ENCODE data around the gene LBP.
A peak's percentile ranks its signal among the peaks of the same experiment; 100 is the strongest.

Gene LBP

DNA sequence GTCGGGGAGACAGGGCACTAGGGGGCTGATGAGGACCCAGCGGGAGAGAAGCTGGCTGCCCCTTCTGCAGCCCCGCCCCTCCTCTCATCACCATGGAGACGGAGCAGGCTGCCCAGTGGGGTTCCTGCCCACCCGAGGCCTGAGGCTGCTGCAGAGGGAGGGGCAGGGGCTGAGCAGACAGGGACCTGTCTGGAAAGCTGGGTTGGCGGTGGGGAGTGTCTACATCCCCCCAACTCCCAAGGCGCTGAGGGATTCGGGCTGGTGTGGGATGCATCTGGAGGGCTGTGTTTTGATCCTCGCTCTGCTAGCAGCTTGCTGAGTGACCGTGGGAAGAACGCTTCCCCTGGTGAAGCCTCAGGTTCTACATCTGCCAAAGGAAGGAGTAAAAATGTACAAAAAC is 43.5 kb upstream of the LBP start:
- TF ChIP-seq, protein P1, sequence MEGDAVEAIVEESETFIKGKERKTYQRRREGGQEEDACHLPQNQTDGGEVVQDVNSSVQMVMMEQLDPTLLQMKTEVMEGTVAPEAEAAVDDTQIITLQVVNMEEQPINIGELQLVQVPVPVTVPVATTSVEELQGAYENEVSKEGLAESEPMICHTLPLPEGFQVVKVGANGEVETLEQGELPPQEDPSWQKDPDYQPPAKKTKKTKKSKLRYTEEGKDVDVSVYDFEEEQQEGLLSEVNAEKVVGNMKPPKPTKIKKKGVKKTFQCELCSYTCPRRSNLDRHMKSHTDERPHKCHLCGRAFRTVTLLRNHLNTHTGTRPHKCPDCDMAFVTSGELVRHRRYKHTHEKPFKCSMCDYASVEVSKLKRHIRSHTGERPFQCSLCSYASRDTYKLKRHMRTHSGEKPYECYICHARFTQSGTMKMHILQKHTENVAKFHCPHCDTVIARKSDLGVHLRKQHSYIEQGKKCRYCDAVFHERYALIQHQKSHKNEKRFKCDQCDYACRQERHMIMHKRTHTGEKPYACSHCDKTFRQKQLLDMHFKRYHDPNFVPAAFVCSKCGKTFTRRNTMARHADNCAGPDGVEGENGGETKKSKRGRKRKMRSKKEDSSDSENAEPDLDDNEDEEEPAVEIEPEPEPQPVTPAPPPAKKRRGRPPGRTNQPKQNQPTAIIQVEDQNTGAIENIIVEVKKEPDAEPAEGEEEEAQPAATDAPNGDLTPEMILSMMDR (IDR thresholded peaks at IDR 0.05; ENCODE audit: borderline replicate concordance, control extremely low read depth, extremely low read depth, insufficient read depth, missing control alignments) = no peak
- DNase-seq (ENCODE audit: low spot score) = no peak
- in situ Hi-C loops (cut with MboI; ENCODE audit: low sequenced_read_pairs, unreplicated experiment) = no loop called here

DNA sequence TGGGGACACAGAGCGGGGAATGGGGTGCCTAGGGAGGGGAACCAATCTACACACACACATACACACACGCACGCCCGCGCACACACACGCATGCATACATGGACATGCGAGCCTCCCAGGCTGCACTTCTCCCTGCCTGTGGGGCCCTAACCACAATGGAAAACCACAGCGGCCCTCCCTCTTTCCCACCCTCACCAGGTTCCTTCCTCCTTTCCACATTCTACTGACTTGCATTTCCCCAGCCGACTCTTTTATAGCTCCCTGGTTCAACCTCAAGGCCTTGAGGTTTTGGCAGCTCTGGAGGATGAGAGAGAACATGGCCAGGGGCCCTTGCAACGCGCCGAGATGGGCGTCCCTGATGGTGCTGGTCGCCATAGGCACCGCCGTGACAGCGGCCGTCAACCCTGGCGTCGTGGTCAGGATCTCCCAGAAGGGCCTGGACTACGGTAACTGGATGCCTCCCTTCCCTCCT is 42.3 kb upstream of the LBP start, which contains the start of gene BPI:
TSS of gene BPI (plus strand) at position 249 of the 472 bp plus-strand sequence. CDS start at position 317, 68 bp downstream.
- TF ChIP-seq, protein P1 (IDR thresholded peaks at IDR 0.05; ENCODE audit: borderline replicate concordance, control extremely low read depth, extremely low read depth, insufficient read depth, missing control alignments) = no peak
- in situ Hi-C loops (cut with MboI; ENCODE audit: low sequenced_read_pairs, unreplicated experiment) = no loop called here
- DNase-seq (ENCODE audit: low spot score) = peak; percentile 25

DNA sequence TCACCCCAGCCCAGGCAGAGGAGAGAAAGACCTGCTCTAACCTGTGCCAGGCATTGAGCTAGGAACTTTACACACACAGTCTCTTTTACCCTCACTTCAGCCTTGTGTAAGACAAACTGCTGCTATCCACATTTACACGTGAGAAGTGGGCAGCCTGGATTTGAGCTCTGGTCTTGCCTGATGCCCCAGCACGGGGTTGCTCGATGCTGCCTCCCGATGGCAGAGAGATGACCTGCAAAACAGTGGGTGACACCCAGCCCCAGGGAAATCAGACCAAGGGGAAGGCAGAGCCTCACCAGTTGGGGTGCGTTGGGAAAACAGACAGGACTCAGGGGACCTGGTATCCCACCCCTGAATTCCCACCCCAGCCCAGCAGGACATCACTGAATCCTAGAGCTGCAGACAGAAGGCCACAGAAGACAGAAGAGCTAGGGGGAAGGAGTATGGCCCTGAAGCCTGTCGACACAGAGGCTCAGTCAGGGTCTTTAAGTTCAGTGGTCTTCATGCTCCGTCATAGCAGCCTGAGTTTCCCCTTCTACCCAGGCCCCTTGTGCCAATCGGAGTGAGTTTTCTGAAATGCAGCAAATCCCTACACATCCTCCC is 41.3 kb upstream of the LBP start:
- TF ChIP-seq, protein P1 (IDR thresholded peaks at IDR 0.05; ENCODE audit: borderline replicate concordance, control extremely low read depth, extremely low read depth, insufficient read depth, missing control alignments) = peak; percentile 34
- peak; percentile 60 for DNase-seq (ENCODE audit: low spot score)
- in situ Hi-C loops (cut with MboI; ENCODE audit: low sequenced_read_pairs, unreplicated experiment) = no loop called here

DNA sequence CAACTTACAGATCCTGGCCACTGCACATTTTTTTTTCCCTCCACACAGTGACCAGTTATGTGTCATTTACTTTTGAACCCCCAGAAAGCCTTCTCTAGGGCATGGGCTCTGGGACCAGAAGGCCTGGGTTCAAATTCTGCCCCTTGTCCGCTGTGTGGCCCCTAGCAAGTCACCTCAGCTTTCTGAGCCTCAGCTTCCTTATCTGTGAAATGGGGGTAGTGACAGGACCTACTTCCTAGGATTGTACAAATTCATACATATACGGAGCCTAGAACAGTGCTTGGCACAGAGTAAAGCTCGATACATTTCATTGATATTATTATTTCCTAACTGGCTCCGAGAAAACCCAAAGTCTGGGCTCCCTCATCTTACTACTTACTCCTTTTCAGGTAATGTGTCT is 40.7 kb upstream of the LBP start:
- TF ChIP-seq, protein P1 (IDR thresholded peaks at IDR 0.05; ENCODE audit: borderline replicate concordance, control extremely low read depth, extremely low read depth, insufficient read depth, missing control alignments) = no peak
- no peak for DNase-seq (ENCODE audit: low spot score)
- in situ Hi-C loops (cut with MboI; ENCODE audit: low sequenced_read_pairs, unreplicated experiment) = no loop called here

DNA sequence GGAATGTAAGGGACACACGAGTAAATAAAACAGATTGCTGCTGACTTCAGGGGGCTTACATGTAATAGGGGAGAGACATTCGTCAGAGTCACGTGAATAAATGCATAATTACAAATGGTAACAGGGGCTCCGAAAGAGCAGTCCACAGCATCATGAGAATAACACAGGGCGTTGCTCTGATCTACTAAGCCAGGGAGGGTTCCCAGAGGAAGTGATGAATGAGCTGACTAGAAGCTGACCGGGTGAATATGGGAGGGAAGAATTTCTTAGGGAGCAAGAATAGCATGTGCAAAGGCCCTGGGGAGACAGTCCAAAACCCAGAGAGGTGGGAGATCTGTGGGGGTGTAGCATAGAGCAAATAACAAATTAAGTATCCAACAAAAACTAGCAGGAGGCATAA is 39.9 kb upstream of the LBP start:
- DNase-seq (ENCODE audit: low spot score) = no peak
- in situ Hi-C loops (cut with MboI; ENCODE audit: low sequenced_read_pairs, unreplicated experiment) = no loop called here
- TF ChIP-seq, protein P1 (IDR thresholded peaks at IDR 0.05; ENCODE audit: borderline replicate concordance, control extremely low read depth, extremely low read depth, insufficient read depth, missing control alignments) = no peak

DNA sequence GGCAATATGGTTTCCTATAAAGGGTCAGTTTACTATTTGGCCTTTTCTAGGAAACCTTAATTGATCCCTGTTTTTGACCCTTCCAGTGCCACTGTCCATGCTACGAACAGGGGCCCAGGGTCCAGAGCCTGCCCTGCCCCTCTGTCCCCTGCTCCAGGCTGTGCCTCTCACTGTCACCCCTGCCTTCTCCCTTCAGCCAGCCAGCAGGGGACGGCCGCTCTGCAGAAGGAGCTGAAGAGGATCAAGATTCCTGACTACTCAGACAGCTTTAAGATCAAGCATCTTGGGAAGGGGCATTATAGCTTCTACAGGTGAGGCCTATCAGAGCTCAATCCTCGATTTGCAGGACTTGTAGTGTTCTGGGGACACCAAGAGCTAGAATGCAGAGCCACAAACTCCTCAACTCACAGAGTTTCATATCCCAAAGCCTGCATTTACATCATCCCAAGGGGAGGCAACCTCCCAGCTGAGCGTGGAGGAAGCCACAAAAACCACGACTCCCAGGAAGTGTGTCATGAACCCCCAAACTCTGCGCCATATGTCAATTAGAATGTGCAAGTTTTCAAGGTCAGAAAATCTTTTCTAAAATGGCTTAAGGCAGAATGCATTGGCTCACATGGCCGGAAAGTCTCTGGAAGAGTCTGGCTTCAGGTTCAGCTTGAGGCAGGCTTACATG is 38.8 kb upstream of the LBP start:
- TF ChIP-seq, protein P1 (IDR thresholded peaks at IDR 0.05; ENCODE audit: borderline replicate concordance, control extremely low read depth, extremely low read depth, insufficient read depth, missing control alignments) = no peak
- in situ Hi-C loops (cut with MboI; ENCODE audit: low sequenced_read_pairs, unreplicated experiment) = no loop called here
- no peak for DNase-seq (ENCODE audit: low spot score)

Measured in GM13976 (cell line).